Measurements from ENCODE around the gene LRPPRC. TPM values are rescaled to one million over a fixed set of nuclear protein-coding genes. Genes with fewer than 3 reads are reported as not detected.

Gene LRPPRC
- total RNA-seq, 2 donors from 2014 or later, result 92.0 to 156 TPM

Other genes with a start within 250 kb of the LRPPRC start
- 1 to 10 TPM; 3.7 to 7.7 TPM for gene DYNC2LI1, start 221.9 kb downstream of the LRPPRC start, total RNA-seq
- not detected for gene ABCG5, start 157.2 kb downstream of the LRPPRC start, total RNA-seq
- not detected for gene ABCG8, start 157.0 kb downstream of the LRPPRC start, total RNA-seq
- 10 to 100 TPM; 44.8 to 75.5 TPM for gene PPM1B, start 172.9 kb upstream of the LRPPRC start, total RNA-seq

Measured in natural killer cell treated with Interleukin-12 subunit alpha and Interleukin-12 subunit beta and Interleukin-15 and Interleukin-18, amount 100 ng/mL, for 72 hours (primary cell).